GM18870 (cell line): ENCODE measurements around the gene MME.

Experiments used
- ATAC-seq: cut with Tn5 transposase; IDR thresholded peaks from one replicate; pipeline ENCODE4 v1.9.1; 2021; ENCODE audit warnings: moderate library complexity; ENCODE audit not compliant: unreplicated experiment

Gene MME

GRCh38 chr3:155231792-155232191 is 151.7 kb downstream of the MME start:
- ATAC-seq = no peak

- no peak for ATAC-seq
These were observed 152.5 kb downstream of the MME start for GRCh38 chr3:155232605-155233004.

GRCh38 chr3:155233213-155233612 is 153.1 kb downstream of the MME start:
- ATAC-seq = no peak
